SK-N-SH (cell line): ENCODE data around the gene MGAT5. TPM values are rescaled to one million over a fixed set of nuclear protein-coding genes. Genes with fewer than 3 reads are reported as not detected.

Experiments used
- CTCF ChIA-PET: fragments of 300-600, 350-600 bp; formaldehyde crosslinking; extraction: SDS; loops from one replicate; lab custom pipeline; 2021; lab: Yijun Ruan, JAX
- POLR2A ChIA-PET: fragments of 350-600 bp; sonication (Branson Sonifier 250); formaldehyde crosslinking; extraction: SDS; loops from one replicate; lab custom pipeline; 2020; ENCODE audit warnings: antibody characterized with exemption, inconsistent platforms; lab: Yijun Ruan, JAX
- DNase-seq: peaks from one replicate; pipeline ENCODE4 v3.0.0; 2012
- H2AFZ ChIP-seq: fragments of 200-600 bp; sonication (generic); 2 replicates; pipeline ENCODE4 v1.8.1; 2016; ENCODE audit warnings: antibody characterized with exemption, mild to moderate bottlenecking, low read depth
- H3F3A ChIP-seq: fragments of 200-600 bp; sonication (generic); replicated peaks from 2 replicates; pipeline ENCODE3; 2016; ENCODE audit warnings: antibody characterized with exemption, mild to moderate bottlenecking; ENCODE audit not compliant: insufficient read depth
- H3K27ac ChIP-seq, 2 experiments: fragments of 200-500 bp in 1 of 2; fragments of 200-600 bp in 1 of 2; sonication (Bioruptor generic) in 1 of 2; sonication (generic), shearing (Covaris generic) in 1 of 2; 2 replicates each; pipeline versions ENCODE4 v1.5.1 to v1.6.1; 2014 to 2016; ENCODE audit warnings: low read depth in 2 of 2, inconsistent platforms in 1 of 2, low read length in 1 of 2, mild to moderate bottlenecking in 1 of 2, mixed read lengths in 1 of 2
- H3K27me3 ChIP-seq: fragments of 200-600 bp; sonication (generic), shearing (Covaris generic); 2 replicates; pipeline ENCODE4 v1.6.1; 2016; ENCODE audit warnings: mixed run types; ENCODE audit not compliant: insufficient read depth
- H3K36me3 ChIP-seq, 2 experiments: fragments of 200-500 bp in 1 of 2; fragments of 200-600 bp in 1 of 2; sonication (Bioruptor generic) in 1 of 2; sonication (generic) in 1 of 2; replicated peaks in 1 of 2; 2 replicates each; pipeline versions ENCODE3 to v1.5.1; 2014 to 2016; ENCODE audit warnings: low read length in 1 of 2, mild to moderate bottlenecking in 1 of 2; ENCODE audit not compliant: insufficient read depth in 2 of 2, control insufficient read depth in 1 of 2
- H3K4me1 ChIP-seq, 2 experiments: fragments of 200-500 bp in 1 of 2; fragments of 200-600 bp in 1 of 2; sonication (Bioruptor generic) in 1 of 2; sonication (generic), shearing (Covaris generic) in 1 of 2; 2 replicates each; pipeline versions ENCODE4 v1.5.1 to v1.6.1; 2014 to 2016; ENCODE audit warnings: low read depth in 1 of 2, low read length in 1 of 2, mixed run types in 1 of 2; ENCODE audit not compliant: insufficient read depth in 2 of 2, control insufficient read depth in 1 of 2
- H3K4me2 ChIP-seq: fragments of 200-600 bp; sonication (generic), shearing (Covaris generic); 2 replicates; pipeline ENCODE4 v1.6.1; 2017; ENCODE audit warnings: mixed run types
- H3K4me3 ChIP-seq, 2 experiments: fragments of 200-500 bp in 1 of 2; fragments of 200-600 bp in 1 of 2; sonication (Bioruptor generic) in 1 of 2; sonication (generic), shearing (Covaris generic) in 1 of 2; 2 replicates each; pipeline versions ENCODE4 v1.5.1 to v1.8.1; 2014 to 2016; ENCODE audit warnings: low read depth in 2 of 2, inconsistent platforms in 1 of 2, low read length in 1 of 2, mild to moderate bottlenecking in 1 of 2, mixed read lengths in 1 of 2, moderate library complexity in 1 of 2
- H3K79me2 ChIP-seq: fragments of 200-600 bp; sonication (generic); 2 replicates; pipeline ENCODE4 v1.8.1; 2017; ENCODE audit warnings: mild to moderate bottlenecking; ENCODE audit not compliant: insufficient read depth
- H3K9ac ChIP-seq: fragments of 200-600 bp; sonication (generic); 2 replicates; pipeline ENCODE4 v1.6.1; 2017; ENCODE audit warnings: mixed run types
- H3K9me2 ChIP-seq: fragments of 200-600 bp; sonication (generic); 2 replicates; pipeline ENCODE4 v1.6.1; 2017; ENCODE audit warnings: mixed run types
- H3K9me3 ChIP-seq: fragments of 200-600 bp; sonication (generic); 2 replicates; pipeline ENCODE4 v1.6.1; 2017; ENCODE audit warnings: mixed run types, mild to moderate bottlenecking, moderate library complexity
- H4K20me1 ChIP-seq: fragments of 200-600 bp; sonication (generic); 2 replicates; pipeline ENCODE4 v1.6.1; 2017; ENCODE audit warnings: mild to moderate bottlenecking, mixed run types; ENCODE audit not compliant: insufficient read depth
- ELF1 ChIP-seq: IDR thresholded peaks from 2 replicates; pipeline ENCODE4 v1.4.0; 2012
- EP300 ChIP-seq, 2 experiments: IDR thresholded peaks; 2 replicates each; pipeline versions ENCODE4 v1.4.0 to v1.6.1; 2012; ENCODE audit warnings: borderline replicate concordance in 1 of 2, low read depth in 1 of 2, low read length in 1 of 2
- EZH2phosphoT487 ChIP-seq: fragments of 200-600 bp; sonication (generic); IDR thresholded peaks from 2 replicates; pipeline ENCODE4 v1.6.1; 2017; ENCODE audit warnings: low read depth, mixed run types, mild to moderate bottlenecking, antibody characterized with exemption, moderate library complexity, borderline replicate concordance
- FOXM1 ChIP-seq: IDR thresholded peaks from 2 replicates; pipeline ENCODE4 v1.4.0; 2012; ENCODE audit warnings: low read depth, mild to moderate bottlenecking
- JUND ChIP-seq: IDR thresholded peaks from 2 replicates; pipeline ENCODE4 v1.4.0; 2012
- NFIC ChIP-seq: IDR thresholded peaks from 2 replicates; pipeline ENCODE4 v1.4.0; 2012; ENCODE audit warnings: borderline replicate concordance
- NRF1 ChIP-seq: IDR thresholded peaks from 2 replicates; pipeline ENCODE4 v1.6.1; 2012; ENCODE audit warnings: low read depth, mild to moderate bottlenecking, low read length
- POLR2AphosphoS5 ChIP-seq: IDR thresholded peaks from 2 replicates; pipeline ENCODE4 v1.6.1; 2012; ENCODE audit warnings: low read depth, low read length
- RAD21 ChIP-seq: IDR thresholded peaks from 2 replicates; pipeline ENCODE4 v1.6.1; 2012; ENCODE audit warnings: mild to moderate bottlenecking, low read length
- TAF1 ChIP-seq: IDR thresholded peaks from 2 replicates; pipeline ENCODE4 v1.6.1; 2012; ENCODE audit warnings: low read depth, mild to moderate bottlenecking, low read length, moderate library complexity, borderline replicate concordance
- TCF12 ChIP-seq: IDR thresholded peaks from 2 replicates; pipeline ENCODE4 v1.4.0; 2012
- TEAD4 ChIP-seq: IDR thresholded peaks from 2 replicates; pipeline ENCODE4 v1.4.0; 2012; ENCODE audit warnings: mild to moderate bottlenecking, borderline replicate concordance; ENCODE audit not compliant: insufficient read depth
- WGBS: methylation state at CpG from one replicate; pipeline ENCODE4 v1.1.6; 2017; ENCODE audit warnings: low lambda C conversion rate; 5-methylcytosine and 5-hydroxymethylcytosine counted together
- polyA plus RNA-seq, 3 experiments: library from polyadenylated mRNA; depleted of rRNA; stranded (reverse); fragments of >200 nt; gene quantifications; 2 replicates each; pipeline ENCODE4 v1.2.3, GENCODE V29; 2012
- TF ChIP-seq, protein P1 (sequence below): fragments of 150-350 bp; IDR thresholded peaks from 2 replicates; pipeline ENCODE4 v1.6.1; 2016; ENCODE audit warnings: mild to moderate bottlenecking, low read depth, low read length
- TF ChIP-seq, protein P2 (sequence below): fragments of 150-350 bp; IDR thresholded peaks from 2 replicates; pipeline ENCODE4 v1.6.1; 2017; ENCODE audit warnings: antibody characterized with exemption, low read length, low read depth, borderline replicate concordance
- TF ChIP-seq, protein P3 (sequence below): IDR thresholded peaks from 2 replicates; pipeline ENCODE4 v1.4.0; 2012; ENCODE audit warnings: low read depth, borderline replicate concordance
- TF ChIP-seq, protein P4 (sequence below): fragments of 200-600 bp; sonication (generic); IDR thresholded peaks from 2 replicates; pipeline ENCODE4 v1.6.1; 2017; ENCODE audit warnings: antibody characterized with exemption, mild to moderate bottlenecking, moderate library complexity
- TF ChIP-seq, protein P5 (sequence below): IDR thresholded peaks from 2 replicates; pipeline ENCODE4 v1.6.1; 2012; ENCODE audit warnings: mild to moderate bottlenecking, low read depth, low read length, moderate library complexity

MGAT5 gene
- polyA plus RNA-seq, 1 of the 3 experiments (the other 2 are of a cell fraction): 18.2 TPM

DNA sequence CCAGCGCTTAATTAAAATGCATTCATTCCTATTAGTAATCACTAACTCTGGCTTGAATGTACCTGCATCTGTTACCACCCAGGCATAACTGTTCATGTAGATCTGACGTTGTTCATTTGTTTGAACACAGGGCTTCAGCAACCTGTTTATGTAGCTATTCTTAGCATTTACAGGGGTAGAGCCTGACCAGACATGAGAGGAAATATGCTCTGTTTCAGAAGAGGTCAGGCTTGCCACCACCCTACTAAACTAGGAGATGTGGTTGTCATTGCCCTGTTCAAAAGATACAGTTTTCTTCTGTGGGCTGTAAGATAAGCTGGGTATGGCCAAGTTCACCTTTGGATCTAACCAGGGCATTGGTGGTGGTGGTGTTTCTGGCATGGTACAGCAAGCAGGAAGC lies 8.8 kb downstream of the MGAT5 start:
- Histone ChIP-seq H3K9ac (no peak overlapping the region), H3K9me2 (no peaks in the 10 kb centered on the region), H3K36me3 (no peaks in the 10 kb centered on the region), H4K20me1 (no peaks in the 10 kb centered on the region), H3K79me2 (peaks cover 7% of the 10 kb centered on the region; the same call in 1 of the 2 replicates), H3K4me1 (peaks cover 5 to 38% of the 10 kb centered on the region in 2 experiments; a peak in 1 of 4 replicates), H3F3A (no peaks in the 10 kb centered on the region), H3K4me2 (no peak overlapping the region), H2AFZ (no peak overlapping the region), H3K27ac (peak overlapping the region in 1 of 2 experiments; percentile 43; a peak in 1 of 4 replicates), H3K27me3 (no peaks in the 10 kb centered on the region)
- WGBS: 96% methylated on average over 2 of the region's 2 CpGs
- DNase-seq: no peak
- no peak for TF ChIP-seq JUND
- TF ChIP-seq, protein P1, sequence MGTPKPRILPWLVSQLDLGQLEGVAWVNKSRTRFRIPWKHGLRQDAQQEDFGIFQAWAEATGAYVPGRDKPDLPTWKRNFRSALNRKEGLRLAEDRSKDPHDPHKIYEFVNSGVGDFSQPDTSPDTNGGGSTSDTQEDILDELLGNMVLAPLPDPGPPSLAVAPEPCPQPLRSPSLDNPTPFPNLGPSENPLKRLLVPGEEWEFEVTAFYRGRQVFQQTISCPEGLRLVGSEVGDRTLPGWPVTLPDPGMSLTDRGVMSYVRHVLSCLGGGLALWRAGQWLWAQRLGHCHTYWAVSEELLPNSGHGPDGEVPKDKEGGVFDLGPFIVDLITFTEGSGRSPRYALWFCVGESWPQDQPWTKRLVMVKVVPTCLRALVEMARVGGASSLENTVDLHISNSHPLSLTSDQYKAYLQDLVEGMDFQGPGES: no peak
- TF ChIP-seq EZH2phosphoT487: no peak
- no peak for TF ChIP-seq NRF1
- TF ChIP-seq, protein P2, sequence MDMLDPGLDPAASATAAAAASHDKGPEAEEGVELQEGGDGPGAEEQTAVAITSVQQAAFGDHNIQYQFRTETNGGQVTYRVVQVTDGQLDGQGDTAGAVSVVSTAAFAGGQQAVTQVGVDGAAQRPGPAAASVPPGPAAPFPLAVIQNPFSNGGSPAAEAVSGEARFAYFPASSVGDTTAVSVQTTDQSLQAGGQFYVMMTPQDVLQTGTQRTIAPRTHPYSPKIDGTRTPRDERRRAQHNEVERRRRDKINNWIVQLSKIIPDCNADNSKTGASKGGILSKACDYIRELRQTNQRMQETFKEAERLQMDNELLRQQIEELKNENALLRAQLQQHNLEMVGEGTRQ: no peak
- TF ChIP-seq, protein P3, sequence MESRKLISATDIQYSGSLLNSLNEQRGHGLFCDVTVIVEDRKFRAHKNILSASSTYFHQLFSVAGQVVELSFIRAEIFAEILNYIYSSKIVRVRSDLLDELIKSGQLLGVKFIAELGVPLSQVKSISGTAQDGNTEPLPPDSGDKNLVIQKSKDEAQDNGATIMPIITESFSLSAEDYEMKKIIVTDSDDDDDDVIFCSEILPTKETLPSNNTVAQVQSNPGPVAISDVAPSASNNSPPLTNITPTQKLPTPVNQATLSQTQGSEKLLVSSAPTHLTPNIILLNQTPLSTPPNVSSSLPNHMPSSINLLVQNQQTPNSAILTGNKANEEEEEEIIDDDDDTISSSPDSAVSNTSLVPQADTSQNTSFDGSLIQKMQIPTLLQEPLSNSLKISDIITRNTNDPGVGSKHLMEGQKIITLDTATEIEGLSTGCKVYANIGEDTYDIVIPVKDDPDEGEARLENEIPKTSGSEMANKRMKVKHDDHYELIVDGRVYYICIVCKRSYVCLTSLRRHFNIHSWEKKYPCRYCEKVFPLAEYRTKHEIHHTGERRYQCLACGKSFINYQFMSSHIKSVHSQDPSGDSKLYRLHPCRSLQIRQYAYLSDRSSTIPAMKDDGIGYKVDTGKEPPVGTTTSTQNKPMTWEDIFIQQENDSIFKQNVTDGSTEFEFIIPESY: no peak
- TF ChIP-seq FOXM1: no peak
- no peak for TF ChIP-seq POLR2AphosphoS5
- TF ChIP-seq, protein P4, sequence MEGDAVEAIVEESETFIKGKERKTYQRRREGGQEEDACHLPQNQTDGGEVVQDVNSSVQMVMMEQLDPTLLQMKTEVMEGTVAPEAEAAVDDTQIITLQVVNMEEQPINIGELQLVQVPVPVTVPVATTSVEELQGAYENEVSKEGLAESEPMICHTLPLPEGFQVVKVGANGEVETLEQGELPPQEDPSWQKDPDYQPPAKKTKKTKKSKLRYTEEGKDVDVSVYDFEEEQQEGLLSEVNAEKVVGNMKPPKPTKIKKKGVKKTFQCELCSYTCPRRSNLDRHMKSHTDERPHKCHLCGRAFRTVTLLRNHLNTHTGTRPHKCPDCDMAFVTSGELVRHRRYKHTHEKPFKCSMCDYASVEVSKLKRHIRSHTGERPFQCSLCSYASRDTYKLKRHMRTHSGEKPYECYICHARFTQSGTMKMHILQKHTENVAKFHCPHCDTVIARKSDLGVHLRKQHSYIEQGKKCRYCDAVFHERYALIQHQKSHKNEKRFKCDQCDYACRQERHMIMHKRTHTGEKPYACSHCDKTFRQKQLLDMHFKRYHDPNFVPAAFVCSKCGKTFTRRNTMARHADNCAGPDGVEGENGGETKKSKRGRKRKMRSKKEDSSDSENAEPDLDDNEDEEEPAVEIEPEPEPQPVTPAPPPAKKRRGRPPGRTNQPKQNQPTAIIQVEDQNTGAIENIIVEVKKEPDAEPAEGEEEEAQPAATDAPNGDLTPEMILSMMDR: no peak
- TF ChIP-seq NFIC: no peak
- TF ChIP-seq, protein P5, sequence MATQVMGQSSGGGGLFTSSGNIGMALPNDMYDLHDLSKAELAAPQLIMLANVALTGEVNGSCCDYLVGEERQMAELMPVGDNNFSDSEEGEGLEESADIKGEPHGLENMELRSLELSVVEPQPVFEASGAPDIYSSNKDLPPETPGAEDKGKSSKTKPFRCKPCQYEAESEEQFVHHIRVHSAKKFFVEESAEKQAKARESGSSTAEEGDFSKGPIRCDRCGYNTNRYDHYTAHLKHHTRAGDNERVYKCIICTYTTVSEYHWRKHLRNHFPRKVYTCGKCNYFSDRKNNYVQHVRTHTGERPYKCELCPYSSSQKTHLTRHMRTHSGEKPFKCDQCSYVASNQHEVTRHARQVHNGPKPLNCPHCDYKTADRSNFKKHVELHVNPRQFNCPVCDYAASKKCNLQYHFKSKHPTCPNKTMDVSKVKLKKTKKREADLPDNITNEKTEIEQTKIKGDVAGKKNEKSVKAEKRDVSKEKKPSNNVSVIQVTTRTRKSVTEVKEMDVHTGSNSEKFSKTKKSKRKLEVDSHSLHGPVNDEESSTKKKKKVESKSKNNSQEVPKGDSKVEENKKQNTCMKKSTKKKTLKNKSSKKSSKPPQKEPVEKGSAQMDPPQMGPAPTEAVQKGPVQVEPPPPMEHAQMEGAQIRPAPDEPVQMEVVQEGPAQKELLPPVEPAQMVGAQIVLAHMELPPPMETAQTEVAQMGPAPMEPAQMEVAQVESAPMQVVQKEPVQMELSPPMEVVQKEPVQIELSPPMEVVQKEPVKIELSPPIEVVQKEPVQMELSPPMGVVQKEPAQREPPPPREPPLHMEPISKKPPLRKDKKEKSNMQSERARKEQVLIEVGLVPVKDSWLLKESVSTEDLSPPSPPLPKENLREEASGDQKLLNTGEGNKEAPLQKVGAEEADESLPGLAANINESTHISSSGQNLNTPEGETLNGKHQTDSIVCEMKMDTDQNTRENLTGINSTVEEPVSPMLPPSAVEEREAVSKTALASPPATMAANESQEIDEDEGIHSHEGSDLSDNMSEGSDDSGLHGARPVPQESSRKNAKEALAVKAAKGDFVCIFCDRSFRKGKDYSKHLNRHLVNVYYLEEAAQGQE: no peak
- TF ChIP-seq TEAD4: no peak
- no peak for TF ChIP-seq ELF1
- TF ChIP-seq TAF1: no peak
- TF ChIP-seq EP300 (IDR thresholded peaks at IDR 0.05; ENCODE audit: borderline replicate concordance in 1 of 2, low read depth in 1 of 2, low read length in 1 of 2): no peak
- no peak for TF ChIP-seq RAD21
- TF ChIP-seq TCF12: no peak
- TF ChIP-seq, all 33 proteins: peak for 0
- POLR2A ChIA-PET: interaction anchor here (1.3 kb wide), 1 partner anchor 150 kb away, joined by 3 read pairs; no protein-coding TSS in a partner anchor
- CTCF ChIA-PET: interaction anchor here (0.7 to 3.8 kb wide), 8 partner anchors 18 to 376 kb away, joined by 3 to 24 read pairs (median 4); no protein-coding TSS in a partner anchor
- H3K9me3 ChIP-seq: no peaks in the 10 kb centered on the region
- H3K4me3 ChIP-seq: no peak overlapping the region
